Heart right ventricle (tissue), 16 donors: Measurements from ENCODE around the gene RNF114. TPM values are rescaled to one million over a fixed set of nuclear protein-coding genes. Genes with fewer than 3 reads are reported as not detected.

Experiments
- ATAC-seq, 8 donors: fragments of 200-7000 bp; cut with Tn5 transposase; one replicate each; pipeline ENCODE4 v1.9.1; 2020; ENCODE audit warnings: mild to moderate bottlenecking in 8 of 8, moderate library complexity in 8 of 8, moderate number of reproducible peaks in 1 of 8
- DNase-seq, 2 donors: peaks; one replicate each; pipeline ENCODE4 v3.0.0-alpha.2; 2020
- H3K27ac ChIP-seq, 10 donors: fragments of 200-600 bp; sonication (generic) in 2 of 10; one replicate each; pipeline versions ENCODE4 v1.5.0 to v1.8.0; 2020 to 2022; ENCODE audit warnings: mild to moderate bottlenecking in 3 of 10
- H3K27me3 ChIP-seq, 7 donors: fragments of 200-600 bp; one replicate each; pipeline ENCODE4 v1.8.0; 2021 to 2022; ENCODE audit warnings: mild to moderate bottlenecking in 2 of 7
- H3K36me3 ChIP-seq, 9 donors: fragments of 200-600 bp; sonication (generic) in 1 of 9; one replicate each; pipeline versions ENCODE4 v1.5.0 to v1.8.0; 2020 to 2022; ENCODE audit warnings: mild to moderate bottlenecking in 2 of 9
- H3K4me1 ChIP-seq, 9 donors: fragments of 200-600 bp; sonication (generic) in 1 of 9; one replicate each; pipeline versions ENCODE4 v1.5.0 to v1.8.0; 2020 to 2022; ENCODE audit warnings: mild to moderate bottlenecking in 4 of 9
- H3K4me3 ChIP-seq, 10 donors: fragments of 200-600 bp; sonication (generic) in 2 of 10; one replicate each; pipeline versions ENCODE4 v1.5.0 to v1.8.0; 2020 to 2022; ENCODE audit warnings: mild to moderate bottlenecking in 7 of 10, moderate library complexity in 2 of 10
- H3K9me3 ChIP-seq, 11 donors: fragments of 200-600 bp in 10 of 11; sonication (generic) in 2 of 11; one replicate each; pipeline versions ENCODE4 v1.5.0 to v1.8.0; 2013 to 2022; ENCODE audit warnings: mild to moderate bottlenecking in 2 of 11, control low read depth in 1 of 11, moderate library complexity in 1 of 11
- WGBS, 2 donors: extraction: QIAGEN DNeasy Blood & Tissue Kit; methylation state at CpG; one replicate each; pipeline ENCODE4 v1.1.7; 2013; ENCODE audit warnings: inconsistent platforms in 1 of 2; 5-methylcytosine and 5-hydroxymethylcytosine counted together
- intact Hi-C, 10 donors: fragments of 100-400 bp; cut with DNase I; formaldehyde crosslinking; loops; one replicate each; pipeline versions ENCODE4 v1.11.1 to v1.14.2; 2022
- polyA plus RNA-seq, 2 donors: library from polyadenylated mRNA; stranded (reverse); fragments of 200-250 nt; gene quantifications; one replicate each; pipeline ENCODE4 v1.2.3, GENCODE V29; 2013
- total RNA-seq, 10 donors: library from RNA; stranded (reverse); fragmentation: NEBNext Ultra II Directional in 3 of 10; extraction: Animal tissue kit (Norgen Biotek cat#: 25700) in 3 of 10; gene quantifications; one replicate each; pipeline versions ENCODE4 v1.2.1 to v1.2.4, GENCODE V29; 2021 to 2023
- TF ChIP-seq, protein P1 (sequence below), 9 donors: fragments of 200-600 bp; sonication (generic) in 2 of 9; IDR thresholded peaks; one replicate each; pipeline versions ENCODE4 v1.5.0 to v1.8.0; 2021 to 2022; ENCODE audit warnings: antibody characterized with exemption in 9 of 9, mild to moderate bottlenecking in 5 of 9, moderate library complexity in 1 of 9
- donor health status: Arrhythmogenic right ventricular cardiomyopathy.
- donor health status: ischemic (EF 13 %, LVEDD 7.1; RV severe dilation, severe dysfunction).
- donor health status: healthy with polysubstance abuse.
- donor health status: DM: no; HTN: yes; CAD: no.
- donor health status: DM: no; HTN: no; CAD: no.
- donor health status: ischemic (EF 25% LVEDD 6.9; RV normal size, moderate dysfunction).
- donor health status: ischemic (EF 25% LVEDD 5.7; RV mildly dilated, moderate dysfunction).
- donor health status: healthy.
- donor health status: DM: yes; HTN: yes; CAD: no.
- donor health status: Ischemic cardiomyopathy.
- donor health status: ischemic (EF 35%, LVEDD 5.7; RV mildly dilated, moderate dysfunction).
- donor health status: nonischemic (EF 11% LVEDD 7.7; RV severe dilation, severe dysfunction).
- donor health status: DM: yes; HTN: yes; CAD: no.
- donor health status: PGD.
- donor health status: ischemic (EF 29% LVEDD 5.4; RV normal size, mild dysfunction).
- donor health status: nonischemic (EF 23%, LVEDD 6.1; RV moderate dilation, normal function).

Gene RNF114
- total and polyA plus RNA-seq, 12 donors: 41.5 to 60.3 (median 50.6) TPM

DNA sequence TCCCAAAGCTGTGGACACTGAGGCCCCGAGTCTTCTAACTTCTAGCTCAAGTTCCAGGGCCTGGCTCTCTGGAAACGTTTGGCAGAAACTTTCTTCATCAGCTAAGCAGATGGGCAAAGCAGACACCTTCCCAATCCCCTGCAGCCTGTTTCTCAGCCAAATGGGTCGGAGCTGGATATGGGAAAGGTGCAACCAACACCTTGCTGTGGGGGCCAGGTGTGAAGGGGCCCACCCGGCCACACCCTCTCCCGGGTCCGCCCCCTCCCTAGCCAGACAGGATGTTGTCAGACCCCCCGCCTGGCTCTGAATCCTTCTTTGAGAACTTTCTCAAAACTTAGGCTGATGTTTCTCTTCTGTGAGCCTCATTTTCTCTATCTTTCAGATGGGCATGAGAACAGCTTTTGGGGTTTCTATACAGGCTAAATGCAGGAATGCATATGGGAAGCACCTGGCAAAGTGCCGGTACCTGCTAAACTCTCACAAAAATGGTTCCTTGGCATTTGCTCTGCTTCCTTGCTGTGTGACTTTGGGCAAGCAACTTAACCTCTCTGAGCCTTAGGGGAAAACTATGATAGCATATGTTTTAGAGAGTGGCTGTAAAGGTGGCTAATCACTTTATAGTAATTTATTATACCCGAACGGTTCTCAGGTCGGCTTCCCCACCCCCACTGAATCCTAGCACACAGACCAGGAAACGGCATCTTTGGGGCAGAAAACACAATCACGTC, 48.4 kb downstream of the RNF114 start:
- Histone ChIP-seq H3K4me1 (peaks cover 23 to 79% (median 68%) of the 10 kb centered on the region in 9 donors), H3K27ac (peak overlapping the region in 7 of 10 donors; percentile 67 to 88 (median 81)), H3K4me3 (peak overlapping the region; percentile 3 to 75 (median 63)), H3K36me3 (peaks cover 0 to 46% (median 0%) of the 10 kb centered on the region in 9 donors), H3K27me3 (peaks cover 0 to 10% (median 0%) of the 10 kb centered on the region in 7 donors), H3K9me3 (no peaks in the 10 kb centered on the region)
- ATAC-seq (no peak), DNase-seq (no peak)
- TF ChIP-seq, protein P1, sequence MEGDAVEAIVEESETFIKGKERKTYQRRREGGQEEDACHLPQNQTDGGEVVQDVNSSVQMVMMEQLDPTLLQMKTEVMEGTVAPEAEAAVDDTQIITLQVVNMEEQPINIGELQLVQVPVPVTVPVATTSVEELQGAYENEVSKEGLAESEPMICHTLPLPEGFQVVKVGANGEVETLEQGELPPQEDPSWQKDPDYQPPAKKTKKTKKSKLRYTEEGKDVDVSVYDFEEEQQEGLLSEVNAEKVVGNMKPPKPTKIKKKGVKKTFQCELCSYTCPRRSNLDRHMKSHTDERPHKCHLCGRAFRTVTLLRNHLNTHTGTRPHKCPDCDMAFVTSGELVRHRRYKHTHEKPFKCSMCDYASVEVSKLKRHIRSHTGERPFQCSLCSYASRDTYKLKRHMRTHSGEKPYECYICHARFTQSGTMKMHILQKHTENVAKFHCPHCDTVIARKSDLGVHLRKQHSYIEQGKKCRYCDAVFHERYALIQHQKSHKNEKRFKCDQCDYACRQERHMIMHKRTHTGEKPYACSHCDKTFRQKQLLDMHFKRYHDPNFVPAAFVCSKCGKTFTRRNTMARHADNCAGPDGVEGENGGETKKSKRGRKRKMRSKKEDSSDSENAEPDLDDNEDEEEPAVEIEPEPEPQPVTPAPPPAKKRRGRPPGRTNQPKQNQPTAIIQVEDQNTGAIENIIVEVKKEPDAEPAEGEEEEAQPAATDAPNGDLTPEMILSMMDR (IDR thresholded peaks at IDR 0.05): no peak
- intact Hi-C loops: loop anchor here in 6 of 10 donors (5.0 kb wide), 2 partner anchors 183 to 188 kb away; no protein-coding TSS in a partner anchor
- 65 to 69% methylated on average over 13 of the region's 13 CpGs for WGBS, 2 donors

DNA sequence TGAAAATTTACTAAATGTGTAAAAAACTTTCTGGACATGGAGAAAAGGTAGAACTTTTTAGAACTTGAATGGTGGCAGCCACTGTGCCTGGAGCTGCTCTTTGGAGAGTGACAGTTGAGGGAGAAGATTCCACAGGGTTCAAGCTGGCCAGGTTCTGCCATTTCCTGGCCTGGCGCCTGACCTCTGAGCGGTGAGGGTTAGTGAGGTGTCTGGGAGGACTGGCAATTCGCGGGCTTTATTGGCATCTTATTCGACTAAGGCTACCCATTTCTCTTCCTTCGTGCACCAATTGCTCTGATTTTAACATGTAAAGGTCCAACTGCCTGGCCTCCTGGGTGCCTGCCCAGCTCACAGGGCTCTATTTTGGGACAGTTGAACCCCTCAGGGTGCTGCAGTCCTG, 49.0 kb downstream of the RNF114 start:
- Histone ChIP-seq H3K4me3 (peak overlapping the region in 8 of 10 donors; percentile 41 to 75 (median 66)), H3K4me1 (peaks cover 27 to 85% (median 74%) of the 10 kb centered on the region in 9 donors), H3K9me3 (no peaks in the 10 kb centered on the region), H3K36me3 (peaks cover 0 to 46% (median 0%) of the 10 kb centered on the region in 9 donors), H3K27me3 (peaks cover 0 to 10% (median 0%) of the 10 kb centered on the region in 7 donors), H3K27ac (peak overlapping the region in 4 of 10 donors; percentile 7 to 88 (median 49))
- ATAC-seq (no peak), DNase-seq (no peak)
- TF ChIP-seq, protein P1 (IDR thresholded peaks at IDR 0.05): no peak
- 51 to 61% methylated on average over 6 of the region's 6 CpGs for WGBS, 2 donors
- intact Hi-C loops: no loop called here

DNA sequence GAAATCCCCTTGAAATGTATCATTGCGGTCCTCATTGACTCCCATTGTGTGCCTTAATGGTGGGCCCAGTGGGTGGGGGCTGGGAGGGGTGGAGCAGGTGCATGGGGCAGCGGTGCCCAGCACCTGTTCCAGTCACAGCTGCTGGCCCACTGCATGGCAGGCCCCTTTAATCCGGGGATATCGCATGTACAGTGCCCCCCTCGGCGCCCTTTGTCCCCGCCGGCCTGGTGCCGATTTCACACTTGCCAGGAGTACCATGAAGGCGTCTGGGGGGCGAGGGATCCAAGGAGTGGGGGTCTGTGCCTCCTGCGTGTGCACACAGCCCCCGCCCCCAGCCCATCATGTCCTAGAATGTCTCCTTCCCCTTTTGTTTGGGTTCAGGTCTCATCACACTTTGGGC, 49.4 kb downstream of the RNF114 start:
- DNase-seq (no peak), ATAC-seq (no peak)
- TF ChIP-seq, protein P1 (IDR thresholded peaks at IDR 0.05): no peak
- H3K4me1 ChIP-seq: peaks cover 27 to 90% (median 78%) of the 10 kb centered on the region in 9 donors
- 70 to 78% methylated on average over 13 of the region's 13 CpGs for WGBS, 2 donors
- no peaks in the 10 kb centered on the region for H3K9me3 ChIP-seq
- H3K36me3 ChIP-seq: peaks cover 0 to 46% (median 0%) of the 10 kb centered on the region in 9 donors
- intact Hi-C loops: no loop called here
- H3K4me3 ChIP-seq: peak overlapping the region in 8 of 10 donors; percentile 41 to 75 (median 66)
- peaks cover 0 to 10% (median 0%) of the 10 kb centered on the region in 7 donors for H3K27me3 ChIP-seq
- peak overlapping the region in 4 of 10 donors; percentile 7 to 88 (median 49) for H3K27ac ChIP-seq

DNA sequence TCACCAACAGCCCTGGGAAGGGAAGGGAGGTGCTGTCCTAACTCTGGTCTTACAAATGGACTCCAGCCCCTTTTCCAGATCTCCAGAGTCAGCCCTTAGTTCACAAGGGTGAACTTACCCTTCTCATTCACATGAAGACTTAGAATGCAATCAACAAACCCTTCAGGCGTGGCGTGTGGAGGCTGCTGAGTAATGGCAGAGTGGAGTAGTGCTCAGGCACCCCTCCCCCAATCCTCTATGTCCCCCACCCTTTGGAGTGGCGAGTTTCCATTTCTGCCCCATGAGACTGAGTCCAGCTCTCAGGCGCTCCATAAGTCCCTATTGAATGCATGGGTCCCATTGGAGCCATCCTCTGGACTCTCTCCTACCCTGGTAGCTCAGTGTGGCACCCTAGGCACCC, 49.9 kb downstream of the RNF114 start:
- Histone ChIP-seq H3K27ac (peak overlapping the region in 3 of 10 donors; percentile 15 to 88 (median 36)), H3K27me3 (peaks cover 0 to 10% (median 0%) of the 10 kb centered on the region in 7 donors), H3K4me3 (peak overlapping the region in 6 of 10 donors; percentile 55 to 75 (median 68)), H3K9me3 (no peaks in the 10 kb centered on the region), H3K4me1 (peaks cover 27 to 92% (median 79%) of the 10 kb centered on the region in 9 donors), H3K36me3 (peaks cover 0 to 46% (median 0%) of the 10 kb centered on the region in 9 donors)
- 87 to 92% methylated on average over 4 of the region's 4 CpGs for WGBS, 2 donors
- intact Hi-C loops: no loop called here
- TF ChIP-seq, protein P1 (IDR thresholded peaks at IDR 0.05): no peak
- ATAC-seq (no peak), DNase-seq (no peak)
